H1 (cell line): ENCODE results near the gene USP17L30.
"Not testable (repeated sequence)": the region's sequence is repeated elsewhere in the genome, so short reads cannot be mapped to it uniquely, and the experiment has no call there.

Experiments used
- CBX5 ChIP-seq: fragments of 300-800, 300-1000 bp; sonication (generic); IDR thresholded peaks from 2 replicates; pipeline ENCODE4 v1.7.1; 2016; ENCODE audit warnings: antibody characterized with exemption, low read length, low read depth
- CHD1 ChIP-seq: IDR thresholded peaks from 2 replicates; pipeline ENCODE4 v1.6.1; 2012; ENCODE audit warnings: low read depth, low read length, improper control_type of control experiment
- CHD2 ChIP-seq: IDR thresholded peaks from 2 replicates; pipeline ENCODE4 v1.6.1; 2012; ENCODE audit warnings: low read length, improper control_type of control experiment
- EP300 ChIP-seq, 2 experiments: IDR thresholded peaks; 1 replicate in 1 of 2; 2 replicates in 1 of 2; pipeline ENCODE4 v1.6.1; 2011 to 2012; ENCODE audit warnings: low read depth in 2 of 2, low read length in 2 of 2, mild to moderate bottlenecking in 2 of 2, borderline replicate concordance in 1 of 2, inconsistent platforms in 1 of 2, moderate library complexity in 1 of 2
- EZH2 ChIP-seq: fragments of 200-600 bp; sonication (generic); IDR thresholded peaks from 2 replicates; pipeline ENCODE4 v1.7.1; 2012; ENCODE audit warnings: low read depth, mild to moderate bottlenecking, moderate library complexity, low read length, inconsistent platforms; ENCODE audit not compliant: severe bottlenecking
- GABPA ChIP-seq: IDR thresholded peaks from 2 replicates; pipeline ENCODE4 v1.6.1; 2011; ENCODE audit warnings: mild to moderate bottlenecking, low read length, moderate library complexity, borderline replicate concordance; ENCODE audit not compliant: insufficient read depth
- JUN ChIP-seq: IDR thresholded peaks from 2 replicates; pipeline ENCODE4 v1.6.1; 2011; ENCODE audit warnings: low read depth, mild to moderate bottlenecking, improper control_type of control experiment, low read length
- POLR2A ChIP-seq, 2 experiments: IDR thresholded peaks; 1 replicate in 1 of 2; 2 replicates in 1 of 2; pipeline ENCODE4 v1.6.1; 2011; ENCODE audit warnings: low read depth in 2 of 2, low read length in 2 of 2, mild to moderate bottlenecking in 2 of 2; ENCODE audit errors: control extremely low read depth in 1 of 2
- POLR2AphosphoS5 ChIP-seq: IDR thresholded peaks from 2 replicates; pipeline ENCODE4 v1.6.1; 2011; ENCODE audit warnings: low read depth, low read length
- RAD21 ChIP-seq, 2 experiments: IDR thresholded peaks in 1 of 2; conservative IDR thresholded peaks in 1 of 2; 2 replicates each; pipeline ENCODE4 v1.6.1; 2011; ENCODE audit warnings: low read depth in 2 of 2, low read length in 2 of 2, improper control_type of control experiment in 1 of 2, inconsistent platforms in 1 of 2, mild to moderate bottlenecking in 1 of 2, moderate library complexity in 1 of 2
- USF2 ChIP-seq: IDR thresholded peaks from 2 replicates; pipeline ENCODE4 v1.6.1; 2011; ENCODE audit warnings: low read length, improper control_type of control experiment
- TF ChIP-seq, protein P1 (sequence below): IDR thresholded peaks from 2 replicates; pipeline ENCODE4 v1.6.1; 2012; ENCODE audit warnings: inconsistent platforms
- TF ChIP-seq, protein P2 (sequence below), 3 experiments: IDR thresholded peaks; 1 replicate in 2 of 3; 2 replicates in 1 of 3; pipeline versions ENCODE4 v1.5.1 to v1.6.1; 2011; ENCODE audit warnings: low read length in 3 of 3, mild to moderate bottlenecking in 3 of 3, inconsistent platforms in 2 of 3, low read depth in 1 of 3, moderate library complexity in 1 of 3; ENCODE audit not compliant: insufficient read depth in 1 of 3; ENCODE audit errors: control extremely low read depth in 1 of 3

DNA sequence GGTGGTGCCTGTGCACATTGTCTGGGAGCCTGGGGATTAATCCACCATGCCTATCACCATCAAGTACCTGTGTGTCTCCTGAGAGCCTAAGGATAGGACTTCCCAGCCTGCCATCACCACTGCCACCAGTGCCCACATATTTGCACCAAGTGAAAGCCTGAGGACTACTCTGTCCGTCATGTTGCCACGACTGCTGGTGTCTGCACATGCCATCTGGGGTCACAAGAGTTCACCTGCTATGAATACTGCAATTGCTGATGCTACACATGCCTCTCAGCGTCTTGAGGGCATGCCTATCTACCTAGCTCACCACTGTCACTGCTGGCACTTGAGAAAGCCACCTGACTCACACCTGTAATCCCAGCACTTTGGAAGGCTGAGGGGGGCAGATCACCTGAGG, 43.6 kb downstream of the USP17L30 start:
- not testable (repeated sequence) for TF ChIP-seq EZH2; POLR2A (IDR thresholded peaks at IDR 0.05; ENCODE audit: control extremely low read depth in 1 of 2, low read depth in 2 of 2, low read length in 2 of 2); POLR2AphosphoS5; CBX5; EP300 (IDR thresholded peaks at IDR 0.05; ENCODE audit: borderline replicate concordance in 1 of 2, low read depth in 2 of 2, low read length in 2 of 2); GABPA; CHD2; RAD21 (IDR thresholded peaks at IDR 0.05 in 1 of 2, conservative IDR thresholded peaks at IDR 0.05 in 1 of 2; ENCODE audit: low read depth in 2 of 2, low read length in 2 of 2); USF2; CHD1; JUN
- TF ChIP-seq, protein P1, sequence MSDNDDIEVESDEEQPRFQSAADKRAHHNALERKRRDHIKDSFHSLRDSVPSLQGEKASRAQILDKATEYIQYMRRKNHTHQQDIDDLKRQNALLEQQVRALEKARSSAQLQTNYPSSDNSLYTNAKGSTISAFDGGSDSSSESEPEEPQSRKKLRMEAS: not testable (repeated sequence)
- TF ChIP-seq, protein P2, sequence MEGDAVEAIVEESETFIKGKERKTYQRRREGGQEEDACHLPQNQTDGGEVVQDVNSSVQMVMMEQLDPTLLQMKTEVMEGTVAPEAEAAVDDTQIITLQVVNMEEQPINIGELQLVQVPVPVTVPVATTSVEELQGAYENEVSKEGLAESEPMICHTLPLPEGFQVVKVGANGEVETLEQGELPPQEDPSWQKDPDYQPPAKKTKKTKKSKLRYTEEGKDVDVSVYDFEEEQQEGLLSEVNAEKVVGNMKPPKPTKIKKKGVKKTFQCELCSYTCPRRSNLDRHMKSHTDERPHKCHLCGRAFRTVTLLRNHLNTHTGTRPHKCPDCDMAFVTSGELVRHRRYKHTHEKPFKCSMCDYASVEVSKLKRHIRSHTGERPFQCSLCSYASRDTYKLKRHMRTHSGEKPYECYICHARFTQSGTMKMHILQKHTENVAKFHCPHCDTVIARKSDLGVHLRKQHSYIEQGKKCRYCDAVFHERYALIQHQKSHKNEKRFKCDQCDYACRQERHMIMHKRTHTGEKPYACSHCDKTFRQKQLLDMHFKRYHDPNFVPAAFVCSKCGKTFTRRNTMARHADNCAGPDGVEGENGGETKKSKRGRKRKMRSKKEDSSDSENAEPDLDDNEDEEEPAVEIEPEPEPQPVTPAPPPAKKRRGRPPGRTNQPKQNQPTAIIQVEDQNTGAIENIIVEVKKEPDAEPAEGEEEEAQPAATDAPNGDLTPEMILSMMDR (IDR thresholded peaks at IDR 0.05; ENCODE audit: control extremely low read depth in 1 of 3, insufficient read depth in 1 of 3, low read depth in 1 of 3, low read length in 3 of 3): not testable (repeated sequence)
